Bronchial epithelial cell (primary cell): Measurements from ENCODE around the gene SLCO4A1. TPM values are rescaled to one million over a fixed set of nuclear protein-coding genes. Genes with fewer than 3 reads are reported as not detected.

Source experiments
- DNase-seq: peaks from one replicate; pipeline ENCODE4 v3.0.0-alpha.2; 2010; ENCODE audit warnings: low read depth
- FAIRE-seq: peaks from 2 replicates; lab custom pipeline; 2011; peaks lifted over from hg19 to GRCh38; lab: Jason Lieb, UNC
- H3K27me3 ChIP-seq: 2 replicates; pipeline ENCODE4 v1.5.1; 2011; ENCODE audit warnings: low read length; ENCODE audit not compliant: control insufficient read depth, insufficient read depth
- H3K36me3 ChIP-seq: 2 replicates; pipeline ENCODE4 v1.5.1; 2011; ENCODE audit warnings: low read length; ENCODE audit not compliant: control insufficient read depth, insufficient read depth
- H3K4me3 ChIP-seq: 2 replicates; pipeline ENCODE4 v1.5.1; 2011; ENCODE audit warnings: mild to moderate bottlenecking, low read depth, low read length, control low read depth
- CTCF ChIP-seq: IDR thresholded peaks from 2 replicates; pipeline ENCODE4 v1.5.1; 2011; ENCODE audit warnings: mild to moderate bottlenecking, moderate library complexity, low read length, control low read depth, inconsistent platforms; ENCODE audit not compliant: insufficient read depth, severe bottlenecking
- total RNA-seq: library from RNA; depleted of rRNA; stranded (reverse); fragments of >200 nt; gene quantifications from 2 replicates; pipeline ENCODE4 v1.2.1, GENCODE V29; 2014

The SLCO4A1 gene
- total RNA-seq, 1 donor from 2014 or later = 1.6 TPM

DNA sequence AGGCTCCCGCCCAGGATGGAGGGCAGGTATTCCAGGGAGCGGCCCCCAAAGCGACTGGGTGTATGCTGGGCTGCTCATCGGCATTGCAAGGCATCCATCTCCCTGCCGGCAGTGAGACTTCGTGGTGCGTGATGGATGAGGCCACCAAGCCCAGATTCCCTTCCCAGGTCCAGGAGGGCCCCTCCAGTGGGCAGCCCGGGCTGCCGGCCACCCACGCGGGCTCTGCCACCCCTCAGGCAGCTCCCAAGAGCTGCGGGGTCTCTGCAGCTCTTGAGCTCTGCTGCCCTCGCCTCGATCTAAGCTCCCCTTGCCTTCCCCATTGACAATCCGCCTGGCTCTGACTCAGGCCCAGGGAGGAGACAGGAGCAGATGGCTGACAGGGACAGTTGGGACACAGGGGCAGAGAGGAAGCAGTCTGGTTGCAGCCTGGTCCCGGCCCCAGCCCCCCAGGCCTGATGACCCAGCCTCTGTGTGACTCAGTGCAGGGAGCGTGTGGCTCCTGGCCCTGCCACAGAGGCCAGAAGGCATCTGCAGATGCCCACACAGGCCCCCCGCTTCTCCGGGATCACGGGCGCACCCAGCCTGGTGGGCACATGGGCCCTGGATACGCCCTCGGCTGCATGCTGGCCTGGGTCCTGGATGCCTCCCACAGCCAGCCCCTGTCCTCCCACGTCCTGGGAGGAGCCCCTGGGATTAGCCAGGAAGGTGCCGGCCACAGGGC is 33.0 kb downstream of the SLCO4A1 start:
- Histone ChIP-seq H3K4me3 (no peak overlapping the region), H3K27me3 (peaks cover 7% of the 10 kb centered on the region), H3K36me3 (no peaks in the 10 kb centered on the region)
- FAIRE-seq (no peak), DNase-seq (no peak)
- TF ChIP-seq CTCF = no peak

- FAIRE-seq (no peak), DNase-seq (no peak)
- H3K36me3 ChIP-seq = no peaks in the 10 kb centered on the region
- no peak for TF ChIP-seq CTCF
- H3K27me3 ChIP-seq = peaks cover 6% of the 10 kb centered on the region
- no peak overlapping the region for H3K4me3 ChIP-seq
Measured at GRCh38 chr20:62675877-62676260, 33.6 kb downstream of the SLCO4A1 start.

- no peak for FAIRE-seq
- no peak for DNase-seq
- Histone ChIP-seq H3K36me3 (no peaks in the 10 kb centered on the region), H3K27me3 (peaks cover 10% of the 10 kb centered on the region), H3K4me3 (no peak overlapping the region)
- no peak for TF ChIP-seq CTCF
Measured at GRCh38 chr20:62676976-62677375, 34.7 kb downstream of the SLCO4A1 start.

DNA sequence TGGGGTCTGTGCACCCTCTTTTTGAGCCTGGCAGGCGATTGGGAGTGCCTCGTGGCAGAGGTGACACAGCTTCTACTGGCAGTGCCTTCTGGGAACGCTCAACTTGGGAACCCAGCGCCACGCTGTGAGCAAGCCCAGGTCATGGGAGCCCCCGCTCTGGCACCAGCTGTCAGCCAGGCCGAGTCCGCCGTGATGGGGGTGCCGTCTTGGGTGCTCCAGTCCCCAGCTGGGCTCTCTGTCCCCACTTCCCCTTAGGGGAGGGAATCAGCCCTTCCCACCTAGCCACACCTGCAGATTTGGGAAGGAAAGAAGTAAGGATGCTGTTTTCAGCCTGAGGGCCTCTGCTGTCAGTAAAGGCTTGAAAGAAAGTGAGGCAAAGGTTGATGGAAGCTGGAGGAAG is 35.4 kb downstream of the SLCO4A1 start:
- DNase-seq (no peak), FAIRE-seq (no peak)
- no peak overlapping the region for H3K4me3 ChIP-seq
- peaks cover 12% of the 10 kb centered on the region for H3K27me3 ChIP-seq
- no peak for TF ChIP-seq CTCF
- no peaks in the 10 kb centered on the region for H3K36me3 ChIP-seq

- peaks cover 10% of the 10 kb centered on the region for H3K27me3 ChIP-seq
Measured at GRCh38 chr20:62678553-62678952, 36.2 kb downstream of the SLCO4A1 start.

More at GRCh38 chr20:62678553-62678952, 36.2 kb downstream of the SLCO4A1 start:
- no peaks in the 10 kb centered on the region for H3K36me3 ChIP-seq
- no peak for FAIRE-seq
- H3K4me3 ChIP-seq = no peak overlapping the region
- DNase-seq = no peak
- no peak for TF ChIP-seq CTCF
